GM12864 (cell line): ENCODE data around the gene FMNL2.
"Not testable (repeated sequence)": the region's sequence is repeated elsewhere in the genome, so short reads cannot be mapped to it uniquely, and the experiment has no call there.

Experiments
- DNase-seq: peaks from one replicate; pipeline ENCODE4 v3.0.0-alpha.2; 2011; ENCODE audit warnings: low read depth
- H3K4me3 ChIP-seq: 2 replicates; pipeline ENCODE4 v1.5.1; 2011; ENCODE audit warnings: mild to moderate bottlenecking, low read depth, low read length, control low read depth
- CTCF ChIP-seq: IDR thresholded peaks from 2 replicates; pipeline ENCODE4 v1.5.1; 2011; ENCODE audit warnings: low read depth, mild to moderate bottlenecking, moderate library complexity, low read length, control low read depth, inconsistent platforms; ENCODE audit errors: missing control alignments

The FMNL2 gene

DNA sequence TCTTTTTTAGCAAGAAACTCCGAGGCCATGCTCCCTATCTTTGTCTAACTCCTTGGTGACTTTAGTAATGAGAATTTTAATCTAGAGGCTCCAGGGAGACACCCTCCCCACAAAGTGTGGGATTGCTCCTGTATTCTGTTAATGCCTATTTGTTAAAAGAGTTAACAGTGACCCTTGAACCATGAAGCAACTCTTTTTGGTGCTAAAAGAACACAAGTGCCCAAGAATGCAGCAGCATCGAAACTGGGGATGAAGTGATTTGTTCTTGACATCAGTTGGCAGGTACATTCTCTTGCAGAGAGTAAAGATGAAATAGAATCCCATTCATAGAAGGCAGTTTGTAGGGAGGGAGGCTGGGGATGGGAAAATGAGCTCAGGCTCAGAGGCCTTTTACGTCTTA, 50.0 kb downstream of the FMNL2 start:
- TF ChIP-seq CTCF = no peak

DNA sequence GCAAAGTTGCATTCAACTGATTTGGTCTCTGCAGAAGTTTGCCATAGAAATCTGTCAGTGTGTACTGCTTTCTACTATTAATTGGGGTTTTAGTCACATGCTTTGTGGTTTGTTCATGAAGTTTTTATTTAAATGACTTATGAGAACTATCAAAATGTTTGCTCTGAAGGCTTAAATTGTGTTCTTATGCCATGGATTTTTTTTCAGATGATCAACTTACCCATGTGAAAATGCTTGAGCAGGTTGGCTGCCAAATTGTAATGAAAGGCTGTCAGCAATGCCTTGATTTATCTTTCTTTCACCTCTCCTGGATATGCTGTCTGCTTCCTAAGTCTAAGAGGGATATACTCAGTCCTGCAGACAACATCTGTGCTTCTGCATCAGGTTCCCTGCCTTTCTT, 50.7 kb downstream of the FMNL2 start:
- DNase-seq = no peak
- no peak for TF ChIP-seq CTCF
- H3K4me3 ChIP-seq = no peak overlapping the region

More for the DNA sequence above, 50.0 kb downstream of the FMNL2 start:
- DNase-seq = no peak
- no peak overlapping the region for H3K4me3 ChIP-seq

- TF ChIP-seq CTCF = no peak
- no peak overlapping the region for H3K4me3 ChIP-seq
- no peak for DNase-seq
Measured at GRCh38 chr2:152386266-152386665, 51.3 kb downstream of the FMNL2 start.

- no peak for DNase-seq
- no peak overlapping the region for H3K4me3 ChIP-seq
- no peak for TF ChIP-seq CTCF
Measured at GRCh38 chr2:152387041-152387440, 52.1 kb downstream of the FMNL2 start.

DNA sequence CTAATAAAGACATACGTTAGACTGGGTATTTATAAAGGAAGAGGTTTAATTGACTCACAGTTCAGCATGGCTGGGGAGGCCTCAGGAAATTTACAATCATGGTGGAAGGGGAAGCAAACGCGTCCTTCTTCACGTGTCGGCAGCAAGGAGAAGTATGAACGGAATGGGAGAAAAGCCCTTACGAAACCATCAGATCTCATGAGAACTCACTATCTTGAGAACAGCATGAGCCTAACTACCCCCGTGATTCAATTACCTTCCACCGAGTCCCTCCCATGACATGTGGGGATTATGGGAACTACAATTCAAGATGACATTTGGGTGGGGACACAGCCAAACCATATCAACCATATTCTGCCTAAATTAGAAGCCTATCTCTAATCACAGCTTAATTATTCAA, 53.3 kb downstream of the FMNL2 start:
- H3K4me3 ChIP-seq, DNase-seq: not testable (repeated sequence)

GRCh38 chr2:152389483-152389882, 54.5 kb downstream of the FMNL2 start:
- TF ChIP-seq CTCF = no peak
- H3K4me3 ChIP-seq = no peak overlapping the region
- no peak for DNase-seq

GRCh38 chr2:152390837-152391236, 55.9 kb downstream of the FMNL2 start:
- DNase-seq = no peak
- no peak overlapping the region for H3K4me3 ChIP-seq
- no peak for TF ChIP-seq CTCF

- no peak overlapping the region for H3K4me3 ChIP-seq
- DNase-seq = no peak
- TF ChIP-seq CTCF = no peak
Measured at GRCh38 chr2:152391318-152391717, 56.3 kb downstream of the FMNL2 start.
